Stimulated activated effector memory CD8-positive, alpha-beta T cell treated with anti-CD3 and anti-CD28 coated beads, Interleukin-12 subunit alpha, Interleukin-12 subunit beta, amount 100 ng/mL, for 72 hours (primary cell): ENCODE results near the gene PPP1R3A.
"Not testable (repeated sequence)": the region's sequence is repeated elsewhere in the genome, so short reads cannot be mapped to it uniquely, and the experiment has no call there.

ENCODE experiments used
- ATAC-seq: fragments of 150-1000 bp; cut with Tn5 transposase; 2 replicates; pipeline ENCODE4 v1.10.0; 2021
- DNase-seq, 2 donors: peaks; one replicate each; pipeline ENCODE4 v3.0.0; 2021 to 2022; ENCODE audit warnings: low spot score in 2 of 2
- H3K27ac Mint-ChIP-seq: one replicate; pipeline ENCODE4 v1.8.0; 2022; ENCODE audit warnings: mild to moderate bottlenecking, mixed read lengths
- H3K36me3 Mint-ChIP-seq: one replicate; pipeline ENCODE4 v1.8.0; 2022; ENCODE audit warnings: mild to moderate bottlenecking, mixed read lengths
- H3K4me1 Mint-ChIP-seq: one replicate; pipeline ENCODE4 v1.8.0; 2022; ENCODE audit warnings: mixed read lengths
- H3K4me3 Mint-ChIP-seq: one replicate; pipeline ENCODE4 v1.8.0; 2022; ENCODE audit warnings: mild to moderate bottlenecking, mixed read lengths
- H3K9me3 Mint-ChIP-seq: one replicate; pipeline ENCODE4 v1.8.0; 2022; ENCODE audit warnings: mixed read lengths

Gene PPP1R3A

DNA sequence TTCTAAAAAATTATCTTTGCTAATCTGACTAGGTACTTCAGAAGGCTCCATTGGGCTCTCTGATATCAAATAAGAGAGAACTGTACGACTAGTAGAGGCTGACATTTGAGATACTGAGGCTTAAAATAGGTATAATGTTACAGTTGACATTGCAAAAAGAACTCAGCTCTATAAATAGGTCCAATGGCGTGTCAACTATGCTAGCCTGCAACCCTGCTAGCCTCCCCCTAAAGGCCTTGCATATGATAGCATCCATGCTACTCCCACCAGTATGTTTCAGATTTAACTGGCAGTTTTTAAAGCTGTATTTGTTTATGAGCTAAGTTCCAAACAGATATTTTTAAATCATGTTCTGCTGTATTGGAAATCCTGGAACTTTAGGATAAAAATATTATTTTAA, at the start of gene PPP1R3A:
Gene PPP1R3A, minus strand, starts transcription at position 64 of the 400 bp plus-strand sequence. Its CDS starts 13 bp downstream, at position 51.
- no peak for DNase-seq
- Mint-ChIP-seq H3K4me3 (no peak within 1 kb of the TSS), H3K36me3 (no peaks in the 10 kb centered on the region), H3K27ac (no peak within 1 kb of the TSS), H3K9me3 (no peaks in the 10 kb centered on the region), H3K4me1 (no peaks in the 10 kb centered on the region)
- ATAC-seq, result no peak

DNA sequence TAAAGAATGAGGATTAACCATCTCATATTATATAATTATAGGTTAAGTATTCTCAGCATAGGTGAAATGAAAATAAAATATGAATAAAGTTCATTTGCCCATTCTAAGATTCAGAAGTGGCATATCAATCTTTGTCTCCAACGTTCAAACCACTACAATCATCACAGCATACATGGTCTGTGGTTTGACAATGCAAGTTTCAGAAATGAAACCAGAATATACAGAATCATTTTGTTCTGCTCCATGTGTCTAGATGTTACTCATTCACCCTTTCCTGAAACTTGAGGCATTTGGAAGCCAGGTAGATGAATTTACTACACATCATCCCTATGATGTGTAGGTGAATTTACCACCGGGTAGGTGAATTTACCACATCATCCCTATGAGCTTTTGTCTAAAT, 44.5 kb upstream of the PPP1R3A start:
- Mint-ChIP-seq H3K4me1 (no peaks in the 10 kb centered on the region), H3K36me3 (no peaks in the 10 kb centered on the region), H3K9me3 (peaks cover 7% of the 10 kb centered on the region), H3K27ac (no peak overlapping the region), H3K4me3 (no peak overlapping the region)
- no peak for ATAC-seq
- DNase-seq, result no peak

DNA sequence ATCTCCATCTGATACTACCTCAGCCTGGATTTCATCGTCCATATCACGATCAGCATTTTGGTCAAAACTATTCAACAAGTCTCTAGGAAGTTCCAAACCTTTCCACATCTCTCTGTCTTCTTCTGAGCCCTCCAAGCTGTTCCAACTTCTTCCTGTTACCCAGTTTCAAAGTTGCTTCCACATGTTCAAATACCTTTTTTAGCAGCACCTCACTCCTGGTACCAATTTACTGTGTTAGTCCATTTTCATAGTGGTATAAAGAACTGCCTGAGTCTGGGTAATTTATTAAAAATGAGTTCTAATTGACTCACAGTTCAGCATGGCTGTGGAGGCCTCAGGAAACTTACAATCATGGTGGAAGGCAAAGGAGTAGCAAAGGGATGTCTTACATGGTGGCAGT, 41.1 kb upstream of the PPP1R3A start:
- ATAC-seq (no peak), DNase-seq (no peak)
- Mint-ChIP-seq H3K4me3 (no peak overlapping the region), H3K4me1 (no peaks in the 10 kb centered on the region), H3K9me3 (peaks cover 9% of the 10 kb centered on the region), H3K36me3 (no peaks in the 10 kb centered on the region), H3K27ac (no peak overlapping the region)

GRCh38 chr7:113955157-113955556, 36.3 kb upstream of the PPP1R3A start:
- no peaks in the 10 kb centered on the region for H3K36me3 Mint-ChIP-seq
- DNase-seq (no peak), ATAC-seq (no peak)
- H3K4me3 Mint-ChIP-seq, result no peak overlapping the region
- no peak overlapping the region for H3K27ac Mint-ChIP-seq
- H3K4me1 Mint-ChIP-seq, result no peaks in the 10 kb centered on the region
- H3K9me3 Mint-ChIP-seq, result peaks cover 25% of the 10 kb centered on the region

- no peak for ATAC-seq
- Mint-ChIP-seq H3K4me1 (no peaks in the 10 kb centered on the region), H3K9me3 (peaks cover 19% of the 10 kb centered on the region), H3K36me3 (no peaks in the 10 kb centered on the region), H3K4me3 (no peak overlapping the region), H3K27ac (no peak overlapping the region)
- no peak for DNase-seq
Observed at GRCh38 chr7:113953553-113953952, 34.7 kb upstream of the PPP1R3A start.

DNA sequence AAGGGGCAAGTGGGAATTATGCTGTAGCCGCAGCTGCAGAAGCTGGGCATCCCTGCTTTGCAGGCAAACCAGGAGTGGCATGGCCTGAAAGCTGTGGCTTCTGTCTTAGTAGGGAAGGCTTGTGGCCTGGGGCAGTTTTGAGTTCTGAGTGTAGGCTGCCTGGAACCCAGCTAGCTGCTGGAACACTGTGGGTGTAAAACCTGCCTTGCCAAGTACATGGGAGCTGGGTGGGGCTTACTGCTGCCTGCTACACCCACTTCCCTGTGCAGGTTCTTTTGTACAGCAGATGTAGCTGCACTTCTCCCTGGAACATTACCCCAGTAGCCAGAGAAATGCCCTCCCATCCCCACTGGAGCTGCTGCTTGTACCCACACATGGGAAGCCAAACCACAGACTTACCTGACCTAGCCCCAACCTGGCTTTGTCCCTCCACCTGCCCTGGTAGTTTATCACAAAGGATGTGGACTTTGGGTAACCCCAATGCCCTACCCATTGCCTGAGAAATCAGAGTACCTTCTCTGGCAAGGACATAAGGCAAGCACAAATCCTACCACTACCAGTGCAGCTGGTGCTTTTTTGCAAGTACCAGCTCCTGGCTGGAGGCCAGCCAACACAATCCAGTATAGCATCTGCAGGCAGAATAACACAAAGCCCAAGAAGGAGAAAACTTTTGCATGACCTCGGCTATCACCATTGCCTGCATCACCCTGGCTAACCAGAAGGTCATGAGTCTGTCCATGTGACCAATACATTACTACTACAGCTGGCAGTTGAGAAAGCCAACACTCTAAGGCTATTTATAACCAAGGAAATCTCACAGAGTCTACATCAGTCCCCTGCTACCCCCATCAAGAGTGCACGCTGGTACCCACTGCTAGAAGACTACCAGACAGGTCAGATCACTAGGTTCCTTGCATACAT, 26.5 kb upstream of the PPP1R3A start:
- Mint-ChIP-seq H3K4me3 (no peak overlapping the region), H3K4me1 (no peaks in the 10 kb centered on the region), H3K27ac (no peak overlapping the region), H3K36me3 (no peaks in the 10 kb centered on the region), H3K9me3 (peaks cover 2% of the 10 kb centered on the region)
- DNase-seq, result no peak
- ATAC-seq, result peak; percentile 26

GRCh38 chr7:113936982-113937381, 18.2 kb upstream of the PPP1R3A start:
- ATAC-seq (peak; percentile 24), DNase-seq (no peak)

DNA sequence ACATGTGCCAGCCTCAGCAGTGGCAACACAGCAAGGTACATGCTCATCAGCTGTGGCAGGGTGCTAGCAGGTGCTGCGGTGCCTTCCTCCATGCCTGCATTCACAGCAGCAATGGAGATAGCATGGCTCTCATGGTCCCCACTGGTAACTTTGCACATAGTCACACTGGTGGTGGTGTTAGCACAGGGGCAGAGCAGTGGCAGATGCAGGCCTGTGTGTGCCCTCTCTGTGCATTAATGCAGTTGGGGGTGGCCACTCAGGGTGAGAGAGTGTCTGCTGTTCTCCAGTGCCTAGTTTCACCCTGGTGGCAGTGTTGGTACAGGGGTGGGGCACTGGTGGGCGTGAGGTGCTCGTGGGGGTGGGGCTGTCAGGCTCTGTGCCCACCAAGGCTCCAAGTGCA, 17.7 kb upstream of the PPP1R3A start:
- no peaks in the 10 kb centered on the region for H3K36me3 Mint-ChIP-seq
- H3K9me3 Mint-ChIP-seq, result peaks cover 2% of the 10 kb centered on the region
- no peaks in the 10 kb centered on the region for H3K4me1 Mint-ChIP-seq
- no peak overlapping the region for H3K27ac Mint-ChIP-seq
- DNase-seq, result no peak
- peak; percentile 24 for ATAC-seq
- H3K4me3 Mint-ChIP-seq, result no peak overlapping the region

More at GRCh38 chr7:113936982-113937381, 18.2 kb upstream of the PPP1R3A start:
- no peak overlapping the region for H3K27ac Mint-ChIP-seq
- no peaks in the 10 kb centered on the region for H3K4me1 Mint-ChIP-seq
- no peak overlapping the region for H3K4me3 Mint-ChIP-seq
- H3K36me3 Mint-ChIP-seq, result no peaks in the 10 kb centered on the region
- peaks cover 2% of the 10 kb centered on the region for H3K9me3 Mint-ChIP-seq

GRCh38 chr7:113929389-113929788, 10.6 kb upstream of the PPP1R3A start:
- not testable (repeated sequence) for ATAC-seq

DNA sequence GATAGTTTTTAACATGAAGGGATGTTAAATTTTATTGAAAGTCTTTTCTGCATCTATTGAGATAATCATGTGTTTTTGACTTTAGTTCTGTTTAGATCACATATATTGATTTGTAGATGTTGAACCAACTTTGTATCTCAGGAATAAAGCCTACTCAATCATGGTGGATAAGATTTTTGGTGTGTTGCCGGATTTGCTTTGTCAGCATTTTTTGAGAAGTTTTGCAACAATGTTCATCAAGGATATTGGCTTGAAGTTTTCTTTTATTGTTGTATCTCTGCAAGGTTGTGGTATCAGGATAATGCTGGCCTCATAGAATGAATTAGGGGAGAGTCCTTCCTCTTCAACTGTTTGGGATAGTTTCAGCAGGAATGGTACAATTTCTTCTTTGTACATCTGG, 9.3 kb upstream of the PPP1R3A start:
- ATAC-seq (no peak), DNase-seq (no peak)
- Mint-ChIP-seq H3K27ac (no peak overlapping the region), H3K4me1 (no peaks in the 10 kb centered on the region), H3K9me3 (peaks cover 11% of the 10 kb centered on the region), H3K4me3 (no peak overlapping the region), H3K36me3 (no peaks in the 10 kb centered on the region)

More at GRCh38 chr7:113929389-113929788, 10.6 kb upstream of the PPP1R3A start:
- not testable (repeated sequence) for DNase-seq, H3K36me3 Mint-ChIP-seq, H3K4me1 Mint-ChIP-seq, H3K4me3 Mint-ChIP-seq, H3K27ac Mint-ChIP-seq
- H3K9me3 Mint-ChIP-seq, result peaks cover 11% of the 10 kb centered on the region

DNA sequence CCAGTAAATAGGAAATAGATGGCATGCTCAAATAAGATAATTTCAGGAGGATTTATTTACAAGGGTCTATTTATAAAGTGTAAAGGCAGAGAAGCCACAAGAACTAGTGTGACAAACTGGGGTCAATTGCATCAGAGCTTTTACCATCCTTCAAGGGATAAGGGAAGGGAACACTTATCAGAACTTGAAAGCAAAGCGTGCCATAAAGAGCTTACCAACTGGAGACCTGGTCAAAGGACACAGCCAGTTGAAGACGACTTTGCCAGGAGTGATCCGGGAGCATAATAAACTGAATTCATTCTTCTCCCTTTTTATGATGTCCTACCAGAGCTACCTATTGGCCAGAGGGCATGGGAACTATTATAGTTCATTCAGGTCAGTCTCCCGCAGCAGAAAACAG, 3.2 kb upstream of the PPP1R3A start:
- no peak overlapping the region for H3K27ac Mint-ChIP-seq
- no peaks in the 10 kb centered on the region for H3K36me3 Mint-ChIP-seq
- DNase-seq, result no peak
- H3K4me1 Mint-ChIP-seq, result no peaks in the 10 kb centered on the region
- no peaks in the 10 kb centered on the region for H3K9me3 Mint-ChIP-seq
- H3K4me3 Mint-ChIP-seq, result no peak overlapping the region
- ATAC-seq, result no peak

GRCh38 chr7:113921363-113921762, 2.6 kb upstream of the PPP1R3A start:
- no peak overlapping the region for H3K4me3 Mint-ChIP-seq
- no peaks in the 10 kb centered on the region for H3K36me3 Mint-ChIP-seq
- ATAC-seq, result no peak
- no peak overlapping the region for H3K27ac Mint-ChIP-seq
- H3K9me3 Mint-ChIP-seq, result no peaks in the 10 kb centered on the region
- H3K4me1 Mint-ChIP-seq, result no peaks in the 10 kb centered on the region
- no peak for DNase-seq

DNA sequence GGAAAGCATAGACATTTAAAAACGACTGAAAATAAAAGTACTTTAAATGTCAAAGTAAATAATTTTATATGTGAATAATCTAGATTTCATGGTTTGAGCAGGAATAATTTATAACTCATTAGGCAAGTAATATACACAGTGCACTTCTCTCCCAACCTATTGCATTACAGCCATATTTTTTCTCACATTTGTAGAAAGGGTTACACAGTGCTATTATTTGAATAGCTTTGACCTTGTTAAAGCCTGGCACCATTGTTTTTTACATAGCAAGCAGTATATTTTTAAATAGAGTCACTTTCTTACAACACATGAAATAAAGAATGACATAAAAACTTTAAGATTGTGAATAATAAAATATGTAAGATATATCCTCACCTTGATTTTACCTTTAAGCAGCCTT, 969 bp downstream of the PPP1R3A start:
- Mint-ChIP-seq H3K9me3 (no peaks in the 10 kb centered on the region), H3K36me3 (no peaks in the 10 kb centered on the region), H3K27ac (no peak overlapping the region), H3K4me3 (no peak overlapping the region), H3K4me1 (no peaks in the 10 kb centered on the region)
- DNase-seq, result no peak
- no peak for ATAC-seq

DNA sequence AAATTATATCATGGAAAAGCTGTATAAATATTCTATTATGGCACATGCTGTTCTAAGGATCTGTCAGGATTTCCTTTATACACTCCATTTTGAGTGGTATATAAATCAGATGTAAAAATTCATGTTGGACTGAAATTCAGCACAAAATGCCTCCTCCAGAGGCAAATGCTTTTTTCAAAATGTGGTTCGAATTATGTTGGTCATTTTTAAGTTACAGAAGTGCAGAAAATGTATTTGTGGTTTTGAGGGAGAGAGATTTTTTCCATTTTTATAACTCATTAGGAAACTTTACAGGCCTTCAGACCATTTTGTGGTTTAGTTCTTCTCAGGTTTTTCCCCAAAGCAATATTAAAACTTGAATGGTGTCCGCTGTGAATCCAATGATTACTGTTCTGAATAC, 2.9 kb downstream of the PPP1R3A start:
- DNase-seq, result no peak

GRCh38 chr7:113912876-113913275, 5.9 kb downstream of the PPP1R3A start:
- no peaks in the 10 kb centered on the region for H3K36me3 Mint-ChIP-seq

More for the DNA sequence above, 2.9 kb downstream of the PPP1R3A start:
- Mint-ChIP-seq H3K4me3 (no peak overlapping the region), H3K27ac (no peak overlapping the region), H3K36me3 (no peaks in the 10 kb centered on the region), H3K4me1 (no peaks in the 10 kb centered on the region), H3K9me3 (no peaks in the 10 kb centered on the region)
- ATAC-seq, result no peak

DNA sequence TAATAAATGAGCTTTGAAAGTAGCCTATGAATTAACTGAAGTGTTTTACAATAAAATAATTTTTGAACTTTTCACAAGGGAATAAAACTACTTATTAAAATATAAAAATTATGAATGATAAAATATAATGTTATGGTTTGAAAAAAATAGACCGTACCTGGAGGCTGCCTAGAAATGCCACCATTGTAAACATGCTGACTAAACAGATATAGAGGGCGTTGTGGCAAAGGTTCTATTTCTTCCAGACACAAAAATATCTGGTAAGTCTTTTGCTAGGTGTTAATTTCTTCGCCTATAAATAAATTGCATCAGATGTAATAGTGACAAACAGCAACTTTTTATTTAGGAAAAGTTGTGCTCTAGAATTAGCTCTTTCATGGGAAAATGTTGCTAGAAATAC, 11.2 kb downstream of the PPP1R3A start:
- no peak overlapping the region for H3K27ac Mint-ChIP-seq
- no peaks in the 10 kb centered on the region for H3K4me1 Mint-ChIP-seq
- no peaks in the 10 kb centered on the region for H3K36me3 Mint-ChIP-seq
- no peak overlapping the region for H3K4me3 Mint-ChIP-seq
- ATAC-seq (no peak), DNase-seq (no peak)
- H3K9me3 Mint-ChIP-seq, result peaks cover 2% of the 10 kb centered on the region

More at GRCh38 chr7:113912876-113913275, 5.9 kb downstream of the PPP1R3A start:
- ATAC-seq (no peak), DNase-seq (no peak)
- Mint-ChIP-seq H3K9me3 (peaks cover 2% of the 10 kb centered on the region), H3K27ac (no peak overlapping the region), H3K4me3 (no peak overlapping the region), H3K4me1 (no peaks in the 10 kb centered on the region)
